Lung microvascular endothelial cell (primary cell): ENCODE results near the gene ATL3. TPM values are rescaled to one million over a fixed set of nuclear protein-coding genes. Genes with fewer than 3 reads are reported as not detected.
"Not testable (repeated sequence)": the region's sequence is repeated elsewhere in the genome, so short reads cannot be mapped to it uniquely, and the experiment has no call there.

Source experiments
- DNase-seq, 2 donors: peaks; one replicate each; pipeline versions ENCODE4 v3.0.0 to v3.0.0-alpha.2; 2010; ENCODE audit warnings: low read depth in 2 of 2
- total RNA-seq: library from RNA; depleted of rRNA; stranded (reverse); fragments of >200 nt; gene quantifications from 2 replicates; pipeline ENCODE4 v1.2.1, GENCODE V29; 2014

ATL3 gene
- total RNA-seq, 1 donor from 2014 or later, result 85.7 TPM

DNA sequence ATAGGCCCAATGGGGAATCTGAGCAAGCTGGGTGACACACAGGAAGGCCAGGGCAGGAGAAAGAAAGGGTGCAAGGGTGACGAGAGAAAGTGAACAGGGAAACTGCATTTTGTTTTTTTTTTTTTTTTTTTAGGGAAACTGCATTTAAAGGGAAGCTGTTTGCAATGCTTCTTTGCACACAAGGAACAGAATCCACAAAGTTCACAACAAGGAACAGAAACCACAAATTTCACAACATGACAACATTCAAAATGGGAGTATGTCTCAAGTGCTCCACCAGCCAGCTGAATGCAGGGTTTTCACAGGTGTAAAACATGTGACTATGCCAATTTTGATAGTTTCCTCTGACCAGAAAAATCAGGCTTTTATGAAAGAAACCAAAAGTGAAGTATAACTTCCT is 50.1 kb downstream of the ATL3 start:
- no peak for DNase-seq

GRCh38 chr11:63619967-63620366 is 51.2 kb downstream of the ATL3 start:
- DNase-seq, result no peak

- not testable (repeated sequence) for DNase-seq
Observed at GRCh38 chr11:63617686-63618085, 53.5 kb downstream of the ATL3 start.

DNA sequence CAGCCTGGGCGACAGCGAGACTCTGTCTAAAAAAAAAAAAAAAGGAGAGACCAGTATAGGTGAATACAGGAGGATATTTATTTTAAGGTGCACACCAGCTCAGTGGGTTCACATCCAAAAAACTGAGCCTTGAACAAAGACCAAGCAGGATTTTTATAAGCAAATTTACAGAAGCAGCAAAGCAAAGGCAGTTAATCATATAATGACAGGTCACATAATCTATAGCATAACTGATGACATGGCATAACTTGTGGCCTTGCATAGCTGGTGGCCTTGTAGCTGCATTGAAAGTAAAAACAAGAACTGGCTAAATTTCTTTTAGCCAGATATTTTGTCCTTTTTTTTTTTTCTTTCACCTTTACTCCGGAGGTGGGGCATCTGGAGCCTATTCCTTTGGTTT is 54.2 kb downstream of the ATL3 start:
- no peak for DNase-seq

DNA sequence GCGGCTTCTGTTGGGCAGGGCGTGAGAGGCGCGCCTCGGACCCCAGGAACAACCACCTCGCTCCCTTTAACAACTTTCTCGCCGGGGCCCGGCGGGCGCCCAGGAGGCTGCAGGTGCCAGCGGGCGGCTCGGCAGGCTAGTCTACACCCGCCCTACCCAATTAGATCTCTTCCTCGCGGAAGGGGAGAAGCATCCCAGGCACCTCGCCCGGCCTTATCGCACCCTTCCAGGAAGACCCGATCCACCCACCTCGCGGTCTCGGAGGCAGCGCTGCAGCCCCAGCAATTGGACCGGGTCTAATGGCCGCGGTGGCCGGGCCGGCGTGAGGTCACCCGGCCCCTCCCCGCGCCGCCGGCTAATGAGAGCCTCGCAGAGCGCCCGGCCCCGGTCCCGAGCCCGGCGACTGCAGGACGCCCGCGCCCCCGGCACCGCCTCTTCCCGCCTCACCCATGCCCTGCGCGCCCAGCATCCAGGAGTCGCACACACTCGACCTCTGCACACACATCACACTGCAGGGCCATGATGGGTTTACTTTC is 57.0 kb downstream of the ATL3 start, which contains the start of gene PLAAT3:
Gene PLAAT3 (minus strand): TSS at position 298 of the 536 bp plus-strand sequence. CDS start 419 bp downstream, outside the sequence.
- peak; percentile 74 to 91 for DNase-seq

DNA sequence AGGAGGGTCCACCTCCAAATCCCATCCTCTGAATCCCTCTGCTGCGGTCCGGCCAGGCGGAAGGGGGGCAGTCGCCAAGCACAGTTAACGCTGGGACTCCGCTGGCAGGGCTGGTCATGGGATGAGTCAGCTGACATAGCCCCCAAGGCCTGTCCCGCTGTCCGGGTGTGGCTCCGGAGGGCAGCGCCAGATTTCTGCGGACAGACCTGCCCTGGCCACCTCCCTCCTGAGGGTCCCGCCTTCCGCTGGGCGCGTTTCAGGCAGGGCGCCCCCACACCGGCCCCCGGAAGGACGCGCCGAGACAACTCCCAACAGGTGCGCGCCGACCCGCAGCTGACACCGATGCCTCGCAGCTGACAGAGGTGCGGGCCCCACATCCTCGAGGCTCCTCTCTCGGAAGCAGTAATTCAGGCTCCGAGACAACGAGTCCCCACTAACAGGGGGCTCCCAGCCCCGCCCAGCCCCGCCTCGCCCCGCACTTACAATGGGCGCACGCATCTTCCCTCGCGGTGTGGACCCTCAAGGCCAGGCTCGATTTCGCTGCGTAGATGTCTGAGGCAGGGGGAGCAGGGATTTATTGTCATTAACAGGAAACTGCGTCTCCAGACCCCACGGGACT is 57.5 kb downstream of the ATL3 start:
- peak; percentile 50 to 81 for DNase-seq

DNA sequence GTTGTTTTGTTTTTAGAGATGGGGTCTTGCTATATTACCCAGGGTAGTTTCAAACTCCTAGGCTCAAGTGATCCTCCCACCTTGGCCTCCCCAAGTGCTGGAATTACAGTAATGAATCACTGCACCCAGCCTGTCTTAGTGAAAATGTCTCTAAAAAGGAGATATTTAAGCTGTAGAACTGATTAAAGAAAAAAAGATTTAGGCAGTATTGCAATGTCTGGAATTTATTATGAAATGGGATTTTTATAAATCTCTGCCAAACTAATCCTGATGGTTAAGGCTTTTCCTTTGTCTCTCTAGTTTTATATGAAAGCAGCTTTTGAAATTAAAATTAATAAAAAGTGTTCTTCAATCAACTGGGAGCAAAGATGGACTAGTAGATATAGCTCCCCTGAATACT is 59.0 kb downstream of the ATL3 start:
- DNase-seq, result no peak

DNA sequence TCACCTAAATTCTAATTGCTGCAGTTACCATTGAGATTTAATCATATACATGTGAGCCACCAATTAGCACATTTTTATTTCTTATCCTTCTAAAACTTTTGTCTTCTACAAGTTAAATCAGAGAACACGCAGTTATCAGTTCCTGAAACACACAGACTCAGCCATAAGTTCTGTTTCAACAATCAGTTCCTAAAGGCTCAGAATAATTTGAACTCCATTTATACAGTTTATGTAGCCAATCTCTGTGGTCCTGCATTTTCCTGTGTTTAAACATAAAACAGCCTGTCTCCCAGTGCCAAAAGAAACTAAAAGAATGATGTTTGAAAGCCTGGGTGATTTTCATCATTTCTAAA is 59.8 kb downstream of the ATL3 start:
- DNase-seq, result no peak

DNA sequence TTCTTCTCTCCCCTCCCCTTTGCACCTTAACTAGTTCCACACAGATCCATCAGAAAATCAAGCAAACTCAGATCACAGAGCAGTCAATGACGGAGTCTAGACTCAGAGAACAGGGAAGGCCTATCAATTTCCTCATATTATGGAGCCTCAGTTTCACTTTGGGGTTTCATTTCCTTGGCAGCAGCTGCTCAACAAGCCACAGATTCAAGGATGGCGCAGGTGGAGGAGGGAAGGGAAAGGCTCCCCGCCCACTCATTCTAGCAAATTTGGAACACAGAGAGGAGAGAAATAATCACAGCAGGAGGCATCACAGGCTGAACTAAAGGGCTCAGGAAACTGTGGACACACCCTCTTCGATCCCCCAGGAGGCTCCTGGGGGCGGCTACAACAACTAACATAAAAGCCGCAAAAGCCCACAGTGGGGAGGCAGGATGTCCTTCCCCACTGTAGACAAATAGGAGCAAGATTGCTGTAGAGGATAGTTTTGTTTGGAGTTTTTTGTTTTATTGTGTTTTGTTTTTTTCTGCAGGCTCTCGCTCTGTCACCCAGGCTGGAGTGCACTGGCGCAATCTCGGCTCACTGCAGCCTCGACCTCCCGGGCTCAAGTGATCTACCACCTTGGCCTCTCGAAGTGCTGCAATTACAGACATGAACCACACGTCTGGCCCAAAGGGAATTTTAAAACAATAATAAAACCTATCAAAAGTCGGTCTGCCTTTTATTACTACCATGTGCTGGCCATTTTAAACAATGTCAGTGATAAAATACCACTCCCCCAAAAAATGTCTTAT is 60.4 kb downstream of the ATL3 start:
- peak in 1 of 2 donors; percentile 21 for DNase-seq

DNA sequence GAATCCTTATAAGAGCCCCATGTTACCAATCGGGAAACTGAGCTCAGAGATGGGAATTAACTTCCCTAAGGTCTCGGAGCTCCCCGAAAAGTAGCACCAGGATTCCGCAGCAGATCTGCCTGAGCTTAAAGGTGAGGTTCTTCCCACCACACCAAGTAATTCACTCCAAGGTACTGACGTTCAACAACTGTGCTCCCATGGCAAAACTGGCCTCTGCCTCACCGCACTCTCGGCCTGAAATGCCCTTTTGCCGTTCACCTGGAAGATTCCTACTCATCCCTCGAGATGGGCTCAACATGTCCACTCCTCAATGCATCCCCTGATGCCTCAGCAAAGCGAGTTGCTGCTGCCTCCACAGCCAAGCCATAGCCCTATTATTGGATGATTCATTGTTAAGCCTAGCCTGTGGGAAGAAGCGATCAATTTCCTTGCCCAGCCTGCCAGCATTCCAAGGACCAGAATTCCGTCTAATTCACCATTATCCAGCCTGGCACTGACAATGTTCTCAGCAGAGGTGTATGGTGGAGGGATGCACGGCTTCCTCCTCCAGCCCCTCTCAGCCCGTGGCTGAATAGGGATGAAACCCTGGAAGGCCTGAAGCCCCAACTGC is 61.1 kb downstream of the ATL3 start:
- peak in 1 of 2 donors; percentile 49 for DNase-seq

DNA sequence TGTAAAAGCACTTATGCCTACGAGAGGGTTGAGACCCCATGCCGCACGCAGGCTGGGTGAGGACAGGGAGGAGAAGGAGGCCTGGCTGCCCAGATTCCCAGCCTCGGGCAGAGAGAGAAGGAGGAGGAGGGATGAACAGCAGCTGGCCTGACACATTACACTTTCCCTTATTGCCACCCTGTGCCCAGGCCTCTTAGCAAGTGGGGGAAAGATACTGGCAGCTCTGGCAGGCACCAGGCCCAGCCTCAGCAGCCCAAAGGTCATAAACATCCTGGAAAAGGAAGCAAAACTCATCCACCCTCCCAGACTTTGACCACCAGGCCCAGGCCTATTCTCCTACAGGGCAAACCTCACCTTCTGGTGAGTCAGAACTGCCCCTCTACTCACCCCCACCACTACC is 61.6 kb downstream of the ATL3 start:
- DNase-seq, result peak in 1 of 2 donors; percentile 36

GRCh38 chr11:63608353-63609345 is 62.5 kb downstream of the ATL3 start:
- peak; percentile 29 for DNase-seq

GRCh38 chr11:63603180-63603518 is 68.0 kb downstream of the ATL3 start:
- DNase-seq, result no peak

- DNase-seq, result not testable (repeated sequence)
Observed at GRCh38 chr11:63602290-63603179, 68.6 kb downstream of the ATL3 start.

DNA sequence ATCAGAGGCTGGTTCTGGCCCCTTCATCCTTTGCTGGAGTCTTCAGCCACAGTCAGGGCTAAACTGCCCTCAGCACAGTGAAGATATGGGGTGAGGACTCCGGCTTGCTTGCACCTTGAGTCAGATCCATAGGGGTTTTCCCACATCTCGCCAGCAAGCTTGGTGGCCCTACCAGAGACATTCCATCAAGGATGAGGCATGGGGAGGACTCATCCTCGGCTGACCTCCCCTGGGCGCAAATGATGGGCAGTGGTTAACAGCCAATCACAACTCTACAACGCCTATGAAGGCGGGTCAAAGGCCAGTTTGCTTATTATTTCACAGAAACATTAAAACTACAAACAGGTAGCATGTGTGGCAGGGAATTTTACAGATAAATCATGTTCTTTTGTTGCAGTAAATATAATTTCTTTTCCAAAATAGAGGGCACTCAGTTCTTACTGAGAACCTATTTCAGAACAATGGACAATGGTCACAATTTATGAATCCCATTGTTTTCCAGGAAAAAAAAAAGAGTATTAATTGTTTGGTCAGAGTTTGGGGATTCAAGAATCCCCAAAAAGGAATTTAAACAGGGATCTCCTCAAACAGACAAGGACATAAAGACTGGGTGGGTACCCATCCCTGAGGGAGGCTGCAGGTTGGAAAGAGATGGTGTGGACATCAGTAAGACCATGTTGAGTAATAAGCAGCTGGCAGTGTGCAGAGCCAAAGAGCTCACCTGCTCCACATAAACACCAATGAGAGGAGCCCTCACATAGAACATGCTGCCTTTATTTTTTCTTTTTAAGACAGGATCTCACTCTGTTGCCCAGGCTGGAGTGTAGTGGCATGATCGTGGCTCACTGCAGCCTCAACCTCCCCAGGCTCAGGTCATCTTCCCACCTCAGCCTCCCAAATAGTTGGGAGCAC is 71.7 kb downstream of the ATL3 start:
- peak in 1 of 2 donors; percentile 22 for DNase-seq

DNA sequence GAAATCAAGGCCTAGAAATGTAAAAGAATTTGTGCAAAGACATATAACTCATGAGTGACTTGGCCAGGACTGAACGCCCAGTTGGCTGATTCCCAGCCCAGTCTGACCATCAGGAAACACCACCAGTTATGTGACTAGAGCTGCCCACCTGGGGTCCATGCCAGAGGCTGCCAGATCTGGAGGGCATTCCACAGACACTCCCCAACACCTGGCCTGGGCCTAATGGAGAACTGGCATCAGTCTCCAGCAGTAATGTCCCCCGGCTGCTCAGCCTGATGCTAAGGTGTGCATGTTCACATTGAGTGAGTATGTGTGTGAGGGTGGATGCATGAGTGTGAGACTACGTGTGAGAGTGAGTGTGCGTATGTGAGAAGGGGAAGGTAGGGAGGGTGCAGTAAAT is 72.6 kb downstream of the ATL3 start:
- DNase-seq, result no peak

GRCh38 chr11:63595296-63595695 is 75.9 kb downstream of the ATL3 start:
- no peak for DNase-seq

GRCh38 chr11:63592975-63593395 is 78.2 kb downstream of the ATL3 start:
- DNase-seq, result peak; percentile 28 to 39
